Small intestine (tissue), 7 donors: Measurements from ENCODE around the gene PTPRU. TPM values are rescaled to one million over a fixed set of nuclear protein-coding genes. Genes with fewer than 3 reads are reported as not detected.
"Not testable (repeated sequence)": the region's sequence is repeated elsewhere in the genome, so short reads cannot be mapped to it uniquely, and the experiment has no call there.

Experiments used
- DNase-seq, 2 donors: peaks; one replicate each; pipeline versions ENCODE4 v3.0.0 to v3.0.0-alpha.2; 2013
- FAIRE-seq: peaks from 2 replicates; lab custom pipeline; 2012; peaks lifted over from hg19 to GRCh38; lab: Jason Lieb, UNC
- H3K27ac ChIP-seq, 3 donors: one replicate each; pipeline ENCODE4 v1.5.1; 2013; ENCODE audit warnings: low read length in 2 of 3, mild to moderate bottlenecking in 2 of 3, control low read depth in 1 of 3, inconsistent platforms in 1 of 3, low read depth in 1 of 3, moderate library complexity in 1 of 3
- H3K27me3 ChIP-seq, 3 donors: one replicate each; pipeline ENCODE4 v1.6.1; 2013; ENCODE audit warnings: low read length in 3 of 3, inconsistent platforms in 1 of 3; ENCODE audit not compliant: control insufficient read depth in 3 of 3, insufficient read depth in 3 of 3
- H3K36me3 ChIP-seq, 3 donors: one replicate each; pipeline ENCODE4 v1.6.1; 2013; ENCODE audit warnings: low read length in 3 of 3, inconsistent platforms in 1 of 3, low read depth in 1 of 3, mild to moderate bottlenecking in 1 of 3, moderate library complexity in 1 of 3; ENCODE audit not compliant: control insufficient read depth in 3 of 3, insufficient read depth in 2 of 3
- H3K4me1 ChIP-seq, 3 donors: one replicate each; pipeline ENCODE4 v1.6.1; 2013; ENCODE audit warnings: low read length in 2 of 3, inconsistent platforms in 1 of 3, low read depth in 1 of 3, mild to moderate bottlenecking in 1 of 3, moderate library complexity in 1 of 3; ENCODE audit not compliant: control insufficient read depth in 3 of 3, insufficient read depth in 2 of 3
- H3K4me3 ChIP-seq, 3 donors: one replicate each; pipeline ENCODE4 v1.5.1; 2013; ENCODE audit warnings: low read length in 3 of 3, control low read depth in 1 of 3, inconsistent platforms in 1 of 3, low read depth in 1 of 3, mild to moderate bottlenecking in 1 of 3, moderate library complexity in 1 of 3
- H3K9me3 ChIP-seq, 2 donors: one replicate each; pipeline ENCODE4 v1.6.1; 2013; ENCODE audit warnings: low read depth in 1 of 2, low read length in 1 of 2; ENCODE audit not compliant: control insufficient read depth in 2 of 2, insufficient read depth in 1 of 2
- WGBS, 3 donors: extraction: QIAGEN DNeasy Blood & Tissue Kit; methylation state at CpG; one replicate each; pipeline ENCODE4 v1.1.7; 2013; 5-methylcytosine and 5-hydroxymethylcytosine counted together
- polyA plus RNA-seq, 4 donors: library from polyadenylated mRNA; stranded (reverse) in 3 of 4; unstranded in 1 of 4; fragments of 200-250 nt in 3 of 4; fragments of 120-200 nt in 1 of 4; gene quantifications; one replicate each; pipeline versions ENCODE4 v1.2.1 to v1.2.3, GENCODE V29; 2013
- donor health status: healthy with polysubstance abuse.
- donor health status: control.
- donor health status: control.
- donor health status: Bipolar disorder and iron deficiency.
- donor health status: healthy.

Gene PTPRU
- polyA plus RNA-seq, 4 donors = 0.27 to 44.5 (median 4.3) TPM; not detected in 1

DNA sequence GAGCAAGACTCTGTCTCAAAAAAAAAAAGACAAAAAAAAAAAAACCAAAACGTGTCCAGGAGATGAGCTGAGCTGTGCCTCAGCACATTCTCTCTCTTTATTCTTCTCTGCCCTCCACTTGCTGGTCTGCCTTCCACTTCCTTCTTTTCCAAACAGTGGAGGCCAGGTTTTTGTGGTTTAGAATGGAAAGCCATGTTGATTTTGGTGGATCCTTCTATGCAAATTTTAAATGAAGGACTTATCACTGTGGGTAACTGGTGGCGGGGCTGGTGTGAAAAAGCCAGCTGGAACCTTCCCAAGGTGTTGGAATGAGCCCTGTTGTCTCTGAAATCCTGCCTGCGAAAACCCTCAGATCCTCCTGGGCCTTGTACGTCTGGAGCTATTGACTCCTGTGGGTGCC is 61.9 kb downstream of the PTPRU start:
- no peak overlapping the region for H3K4me3 ChIP-seq
- peaks cover 0 to 5% (median 0%) of the 10 kb centered on the region in 3 donors for H3K36me3 ChIP-seq
- FAIRE-seq (no peak), DNase-seq (no peak)
- H3K4me1 ChIP-seq = no peaks in the 10 kb centered on the region
- no peaks in the 10 kb centered on the region for H3K27me3 ChIP-seq
- no peak overlapping the region for H3K27ac ChIP-seq
- H3K9me3 ChIP-seq = no peaks in the 10 kb centered on the region
- 63 to 69% (median 68%) methylated on average over 4 of the region's 4 CpGs for WGBS, 3 donors

DNA sequence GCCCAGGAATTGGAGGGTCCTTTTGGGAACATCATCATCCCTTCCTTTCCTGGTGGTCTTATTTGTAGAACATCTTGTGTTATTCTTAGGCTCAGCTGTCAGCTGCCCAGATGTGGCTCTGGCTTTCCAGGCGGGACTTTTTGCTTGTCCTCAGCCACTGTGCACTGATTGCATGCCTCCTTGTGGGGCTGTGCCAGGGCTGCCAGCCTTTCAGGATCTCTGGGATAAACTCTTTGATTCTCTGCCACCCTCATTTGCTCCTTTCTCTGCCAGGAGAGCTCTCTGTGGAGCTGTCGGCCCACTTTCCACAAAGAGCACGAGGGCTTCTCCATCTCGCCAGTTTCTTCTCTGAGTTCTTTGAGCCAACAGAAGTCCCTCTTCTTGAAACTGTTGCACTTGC is 63.1 kb downstream of the PTPRU start:
- Histone ChIP-seq H3K27me3 (no peaks in the 10 kb centered on the region), H3K4me1 (peaks cover 0 to 5% (median 0%) of the 10 kb centered on the region in 3 donors), H3K36me3 (peaks cover 0 to 5% (median 0%) of the 10 kb centered on the region in 3 donors), H3K27ac (no peak overlapping the region), H3K9me3 (no peaks in the 10 kb centered on the region), H3K4me3 (no peak overlapping the region)
- FAIRE-seq (no peak), DNase-seq (no peak)
- 91 to 98% (median 94%) methylated on average over 4 of the region's 4 CpGs for WGBS, 3 donors

DNA sequence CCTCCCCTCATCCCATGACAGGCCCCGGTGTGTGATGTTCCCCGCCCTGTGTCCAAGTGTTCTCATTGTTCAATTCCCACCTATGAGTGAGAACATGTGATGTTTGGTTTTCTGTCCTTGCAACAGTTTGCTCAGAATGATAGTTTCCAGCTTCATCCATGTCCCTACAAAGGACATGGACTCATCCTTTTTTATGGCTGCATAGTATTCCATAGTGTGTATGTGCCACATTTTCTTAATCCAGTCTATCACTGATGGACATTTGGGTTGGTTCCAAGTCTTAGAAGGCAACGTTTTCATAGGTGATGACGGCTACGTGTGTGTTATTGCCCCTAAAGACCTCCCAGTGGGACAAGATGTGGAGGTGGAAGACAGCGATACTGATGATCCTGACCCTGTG is 65.4 kb downstream of the PTPRU start:
- H3K4me3 ChIP-seq, DNase-seq, H3K9me3 ChIP-seq, FAIRE-seq, H3K4me1 ChIP-seq, H3K27me3 ChIP-seq, H3K27ac ChIP-seq: not testable (repeated sequence)
- peaks cover 0 to 11% (median 0%) of the 10 kb centered on the region in 3 donors for H3K36me3 ChIP-seq
- 88 to 93% (median 91%) methylated on average over 6 of the region's 6 CpGs for WGBS, 3 donors

DNA sequence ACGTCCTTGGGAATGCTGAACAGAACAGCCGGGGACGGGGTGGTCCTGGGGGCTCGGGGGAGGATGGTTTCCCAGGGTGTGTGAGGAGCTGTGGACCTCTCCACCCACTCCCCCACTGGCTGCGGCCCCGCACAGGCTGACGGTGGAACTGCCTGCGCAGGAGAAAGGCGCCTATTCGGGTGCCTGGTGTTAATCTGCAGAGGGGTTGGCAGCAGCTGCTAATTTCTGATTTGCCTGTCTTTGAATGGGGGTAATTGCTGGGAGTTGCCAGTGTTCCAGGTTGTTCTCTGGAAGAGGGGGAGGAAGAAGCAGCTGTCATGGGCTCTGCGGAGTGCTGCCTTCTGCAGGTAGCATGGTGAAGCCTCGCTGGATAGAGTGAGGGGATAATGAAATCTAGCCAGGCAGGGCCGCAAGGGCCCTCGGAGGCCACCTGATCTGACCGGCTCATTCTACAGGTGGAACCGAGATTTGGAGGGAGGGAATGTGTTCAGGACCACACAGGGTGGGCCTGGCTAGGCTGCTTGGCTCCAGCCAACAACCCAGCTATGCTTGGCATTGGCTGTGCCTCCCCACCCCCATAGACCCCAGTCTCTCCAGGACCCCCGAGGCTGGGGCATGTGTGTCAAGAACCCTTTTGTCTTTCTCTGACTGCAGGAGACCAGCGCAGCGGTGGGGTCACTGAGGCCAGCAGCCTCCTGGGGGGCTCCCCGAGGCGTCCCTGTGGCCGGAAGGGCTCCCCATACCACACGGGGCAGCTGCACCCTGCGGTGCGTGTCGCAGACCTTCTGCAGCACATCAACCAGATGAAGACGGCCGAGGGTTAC is 67.1 kb downstream of the PTPRU start:
- Histone ChIP-seq H3K9me3 (no peaks in the 10 kb centered on the region), H3K36me3 (peaks cover 0 to 11% (median 0%) of the 10 kb centered on the region in 3 donors), H3K27ac (no peak overlapping the region), H3K4me1 (peaks cover 0 to 5% (median 0%) of the 10 kb centered on the region in 3 donors), H3K27me3 (no peaks in the 10 kb centered on the region), H3K4me3 (no peak overlapping the region)
- FAIRE-seq (no peak), DNase-seq (no peak)
- 53 to 80% (median 62%) methylated on average over 28 of the region's 28 CpGs for WGBS, 3 donors

DNA sequence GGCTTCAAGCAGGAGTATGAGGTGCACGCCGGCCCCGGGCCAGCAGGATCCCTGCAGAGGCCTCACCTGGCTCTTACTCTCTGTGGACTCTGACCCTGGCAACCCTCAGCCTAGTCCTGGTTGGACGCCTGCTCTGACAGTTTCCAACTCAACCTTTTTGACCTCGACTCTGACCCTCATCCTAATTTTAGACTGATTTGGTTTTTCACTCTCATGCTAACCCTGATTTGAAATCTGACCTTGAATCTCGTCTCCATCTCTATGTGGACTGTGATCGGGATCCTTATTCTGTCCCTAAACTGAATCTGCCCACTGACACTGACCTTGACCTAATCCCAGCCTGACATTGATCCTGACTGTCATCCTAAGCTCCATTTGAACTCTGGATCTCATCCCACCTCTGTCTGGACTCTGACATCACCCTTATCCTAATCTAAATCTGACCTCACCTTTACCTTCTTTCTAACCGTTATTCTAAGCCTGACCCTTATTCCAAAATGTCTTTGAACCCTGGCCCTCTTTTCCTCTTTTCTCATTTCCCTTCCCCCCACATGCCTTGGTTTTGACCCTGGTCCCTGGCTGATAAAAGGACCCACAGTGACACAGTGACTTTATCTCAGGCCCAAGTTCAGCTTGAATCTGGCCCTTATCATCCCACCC is 67.8 kb downstream of the PTPRU start:
- H3K9me3 ChIP-seq = no peaks in the 10 kb centered on the region
- peaks cover 0 to 5% (median 0%) of the 10 kb centered on the region in 3 donors for H3K4me1 ChIP-seq
- H3K27me3 ChIP-seq = no peaks in the 10 kb centered on the region
- H3K36me3 ChIP-seq = peaks cover 0 to 11% (median 0%) of the 10 kb centered on the region in 3 donors
- no peak overlapping the region for H3K4me3 ChIP-seq
- DNase-seq (peak; percentile 30 to 42), FAIRE-seq (no peak)
- H3K27ac ChIP-seq = no peak overlapping the region
- 27 to 57% (median 32%) methylated on average over 8 of the region's 8 CpGs for WGBS, 3 donors

DNA sequence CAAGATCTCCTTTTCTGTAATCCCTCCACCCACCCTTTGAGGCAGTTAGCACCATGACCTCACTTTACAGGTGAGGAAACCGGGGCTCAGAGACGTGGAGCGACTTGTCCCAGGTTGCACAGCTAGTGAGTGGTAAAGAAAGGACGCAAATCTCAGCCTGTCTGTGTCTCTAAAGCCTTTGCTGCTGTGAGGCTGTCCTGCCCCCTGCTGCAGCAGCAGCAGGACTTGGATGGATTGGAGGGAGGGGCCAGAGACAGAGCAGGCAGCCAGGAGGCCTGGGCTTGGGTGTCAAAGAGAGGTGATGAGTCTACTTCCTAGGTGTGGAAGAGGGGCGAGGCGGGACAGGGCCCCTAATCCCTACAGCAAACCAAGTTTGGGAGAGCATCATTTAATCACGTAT is 69.6 kb downstream of the PTPRU start:
- FAIRE-seq (no peak), DNase-seq (no peak)
- Histone ChIP-seq H3K4me1 (peaks cover 0 to 5% (median 0%) of the 10 kb centered on the region in 3 donors), H3K4me3 (no peak overlapping the region), H3K36me3 (peaks cover 0 to 7% (median 0%) of the 10 kb centered on the region in 3 donors), H3K9me3 (no peaks in the 10 kb centered on the region), H3K27me3 (no peaks in the 10 kb centered on the region), H3K27ac (no peak overlapping the region)
- WGBS, 3 donors = 76 to 90% (median 79%) methylated on average over 7 of the region's 7 CpGs

DNA sequence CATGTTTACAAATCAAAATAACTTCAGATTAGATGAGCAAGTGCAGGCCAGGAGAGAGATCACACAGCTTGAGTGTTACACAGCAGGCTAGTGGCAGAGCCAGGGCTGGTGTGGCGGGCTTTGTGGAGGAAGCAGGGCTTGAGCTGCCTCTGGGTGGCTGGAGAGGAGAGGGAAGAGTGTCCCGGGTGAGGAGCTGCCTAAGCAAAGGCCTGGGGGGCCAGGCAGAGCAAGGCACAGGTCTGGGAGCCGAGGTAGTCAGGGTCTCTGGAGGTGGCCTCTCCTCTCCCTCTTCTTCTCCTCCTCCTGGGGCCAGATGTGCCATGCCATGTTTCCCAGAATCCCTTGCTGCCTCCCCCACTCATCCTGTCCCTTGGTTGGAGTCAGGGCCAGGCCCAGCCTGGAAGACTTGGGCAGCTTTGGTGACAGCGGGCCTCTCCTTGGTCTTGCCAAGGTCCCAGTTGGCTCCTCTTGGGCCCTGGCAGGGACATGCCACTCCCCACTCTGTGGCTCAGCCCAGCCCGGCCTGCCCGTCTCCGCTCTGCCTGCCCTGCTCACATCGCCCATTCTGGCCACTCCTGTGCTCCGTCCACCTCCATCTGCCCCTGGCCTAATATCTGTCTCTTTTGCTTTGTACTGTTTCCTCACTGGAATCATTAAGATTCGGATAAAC is 70.3 kb downstream of the PTPRU start:
- DNase-seq = no peak
- FAIRE-seq = no peak
- no peak overlapping the region for H3K4me3 ChIP-seq
- peaks cover 0 to 9% (median 0%) of the 10 kb centered on the region in 3 donors for H3K36me3 ChIP-seq
- H3K9me3 ChIP-seq = no peaks in the 10 kb centered on the region
- WGBS, 3 donors = 85 to 92% (median 85%) methylated on average over 10 of the region's 10 CpGs
- H3K4me1 ChIP-seq = peaks cover 0 to 5% (median 0%) of the 10 kb centered on the region in 3 donors
- H3K27ac ChIP-seq = no peak overlapping the region
- H3K27me3 ChIP-seq = no peaks in the 10 kb centered on the region

DNA sequence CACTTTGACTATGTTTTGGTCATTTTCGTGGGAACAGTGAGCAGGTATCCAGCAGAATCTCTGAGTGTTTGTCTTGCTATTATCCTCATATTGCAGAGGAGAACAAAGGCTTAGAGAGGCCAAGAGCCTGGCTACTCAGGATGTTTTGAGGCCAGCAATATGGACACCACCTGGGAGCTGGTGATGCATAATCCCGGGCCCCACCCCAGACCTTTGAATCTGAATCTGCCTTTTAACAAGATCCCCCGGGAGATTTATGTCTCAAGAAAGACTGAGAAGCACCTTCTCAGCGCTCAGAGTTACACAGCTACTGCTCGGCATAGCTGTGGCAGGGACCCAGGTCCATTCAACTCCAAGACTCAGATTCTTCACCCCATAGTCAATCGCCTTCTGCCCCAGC is 72.8 kb downstream of the PTPRU start:
- Histone ChIP-seq H3K27me3 (no peaks in the 10 kb centered on the region), H3K9me3 (no peaks in the 10 kb centered on the region), H3K36me3 (peaks cover 0 to 11% (median 0%) of the 10 kb centered on the region in 3 donors), H3K4me3 (no peak overlapping the region), H3K27ac (no peak overlapping the region), H3K4me1 (no peaks in the 10 kb centered on the region)
- WGBS, 3 donors = 63 to 80% (median 78%) methylated on average over 6 of the region's 6 CpGs
- DNase-seq (no peak), FAIRE-seq (no peak)
